Cerebellar cortex (tissue), 1 donor: ENCODE measurements around the gene ZFC3H1.

Experiments used
- DNase-seq: peaks from one replicate; pipeline ENCODE4 v3.0.0-alpha.2; 2015; ENCODE audit warnings: low spot score

ZFC3H1 gene

DNA sequence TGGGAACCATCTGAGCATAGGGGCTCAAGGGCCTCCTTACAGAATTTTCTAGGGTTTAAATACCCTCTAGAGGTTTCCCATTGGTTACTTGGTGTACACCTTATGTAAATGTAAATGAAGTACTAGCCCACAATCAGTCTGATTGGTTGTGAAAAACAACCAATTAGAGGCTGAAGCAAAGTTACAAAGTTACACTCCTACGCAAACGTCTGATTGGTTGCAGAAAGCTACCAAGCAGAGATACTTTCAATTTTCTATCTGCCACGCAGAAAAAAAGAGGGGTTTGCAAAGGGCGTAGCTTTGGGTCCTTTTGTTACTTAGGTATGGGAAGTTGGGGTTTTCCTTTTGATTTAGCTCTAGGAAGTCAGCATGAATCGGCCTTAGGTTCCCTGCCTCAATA lies 20.4 kb upstream of the ZFC3H1 start:
- DNase-seq: no peak

DNA sequence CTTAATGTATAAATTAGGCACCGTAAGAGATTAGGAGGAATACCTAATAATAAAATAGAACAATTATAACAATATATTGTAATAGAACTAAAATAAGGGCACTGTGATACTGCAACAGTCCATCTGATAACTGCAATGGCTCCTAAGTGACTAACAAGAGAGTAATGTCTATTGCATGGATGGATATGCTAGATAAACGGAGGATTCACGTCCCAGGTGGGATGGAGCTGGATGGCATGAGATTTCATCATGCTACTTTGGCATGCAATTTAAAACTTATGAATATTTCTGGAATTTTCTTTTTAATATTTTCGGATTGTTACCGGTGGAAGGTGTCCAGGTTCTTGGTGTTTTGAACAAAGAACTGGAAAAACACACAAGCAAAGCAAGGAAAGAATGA lies 20.0 kb upstream of the ZFC3H1 start:
- DNase-seq: no peak

DNA sequence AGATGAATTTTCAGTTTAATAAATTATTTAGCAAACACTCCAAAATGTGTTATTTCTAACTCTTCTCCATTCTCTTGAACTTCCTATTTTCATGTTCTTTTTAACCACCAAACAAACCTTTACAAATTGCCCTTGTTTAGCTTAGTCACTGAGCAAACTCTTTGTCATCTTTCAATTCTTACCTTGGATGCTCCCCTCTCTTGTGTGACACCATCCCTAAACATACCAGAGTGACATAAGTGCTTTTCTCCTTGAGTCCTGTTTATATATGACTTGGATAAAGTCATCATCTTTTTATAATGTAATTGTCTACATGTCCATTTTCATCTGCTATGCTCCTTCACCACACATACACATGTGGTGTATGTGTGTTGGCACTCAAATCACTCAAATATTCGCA lies 18.8 kb upstream of the ZFC3H1 start:
- DNase-seq: no peak

DNA sequence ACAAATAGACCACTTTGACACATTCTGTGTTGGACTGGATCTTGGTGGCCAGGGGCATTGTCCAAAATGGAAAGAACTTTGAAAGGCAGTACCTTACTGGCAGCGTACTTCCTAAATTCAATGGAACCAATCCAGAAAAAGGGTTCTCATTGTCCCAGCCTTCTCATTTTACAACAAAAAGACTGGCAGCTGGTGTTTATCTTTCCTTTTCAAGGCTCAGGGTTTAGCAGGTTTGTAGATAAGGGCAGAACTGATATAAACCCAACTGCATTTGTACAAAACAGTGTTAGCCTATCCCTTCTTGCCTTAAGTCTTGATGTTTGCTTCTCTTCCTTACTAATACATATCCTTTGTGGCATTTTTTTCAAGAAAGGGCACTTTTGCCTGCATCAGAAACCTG lies 8.2 kb upstream of the ZFC3H1 start:
- DNase-seq: no peak

DNA sequence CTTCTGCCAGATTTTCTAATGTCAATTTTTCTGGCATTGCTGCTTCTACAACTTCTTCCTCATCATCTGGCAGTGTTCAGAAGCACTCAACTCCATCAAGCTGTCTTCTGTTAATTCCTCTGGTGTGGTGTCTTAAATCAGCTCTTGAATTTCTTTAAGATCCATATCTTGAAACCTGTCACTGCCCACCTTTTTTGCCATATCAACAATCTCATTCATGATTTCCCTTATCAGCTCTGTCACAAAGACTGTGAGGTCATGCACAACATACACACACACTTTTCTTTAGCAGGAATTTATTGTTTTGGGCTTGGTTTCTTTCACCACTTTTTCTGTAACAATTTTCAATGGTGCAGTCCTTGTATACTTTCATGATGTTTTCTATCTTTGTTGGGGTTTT lies 7.7 kb upstream of the ZFC3H1 start:
- no peak for DNase-seq

DNA sequence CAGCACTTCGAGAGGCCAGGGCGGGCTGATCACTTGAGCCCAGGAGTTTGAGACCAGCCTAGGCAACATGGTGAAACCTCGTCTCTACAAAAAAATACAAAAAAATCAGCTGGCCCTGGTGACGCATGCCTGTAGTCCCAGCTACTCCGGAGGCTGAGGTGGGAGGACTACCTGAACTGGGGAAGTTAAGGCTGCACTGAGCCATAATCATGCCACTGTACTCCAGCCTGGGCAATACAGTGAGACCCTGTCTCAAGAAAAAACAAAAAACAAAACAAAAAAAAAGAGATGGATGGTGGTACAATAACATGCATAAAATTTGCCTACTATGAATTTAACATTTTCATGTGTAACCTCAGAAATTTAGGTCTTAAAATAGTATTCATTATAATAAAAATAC lies 2.6 kb upstream of the ZFC3H1 start:
- DNase-seq: no peak

DNA sequence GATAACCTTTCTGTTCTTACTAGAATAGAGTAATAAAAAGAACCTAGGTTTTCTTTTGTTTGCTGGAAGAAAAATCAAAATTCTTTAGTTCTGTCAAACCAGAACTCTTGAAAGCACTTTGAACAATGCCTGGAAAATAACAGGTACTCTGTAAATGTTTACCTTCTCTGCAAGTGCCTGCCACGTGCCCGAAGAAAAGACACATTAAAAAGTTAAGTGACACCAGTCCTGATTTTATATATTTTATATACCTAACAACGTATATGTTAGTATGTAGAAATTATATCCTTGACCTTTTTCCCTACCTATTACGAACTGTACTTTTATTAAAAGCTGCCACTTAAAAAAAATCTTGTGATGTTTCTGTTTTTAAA lies 1.4 kb upstream of the ZFC3H1 start:
- no peak for DNase-seq

DNA sequence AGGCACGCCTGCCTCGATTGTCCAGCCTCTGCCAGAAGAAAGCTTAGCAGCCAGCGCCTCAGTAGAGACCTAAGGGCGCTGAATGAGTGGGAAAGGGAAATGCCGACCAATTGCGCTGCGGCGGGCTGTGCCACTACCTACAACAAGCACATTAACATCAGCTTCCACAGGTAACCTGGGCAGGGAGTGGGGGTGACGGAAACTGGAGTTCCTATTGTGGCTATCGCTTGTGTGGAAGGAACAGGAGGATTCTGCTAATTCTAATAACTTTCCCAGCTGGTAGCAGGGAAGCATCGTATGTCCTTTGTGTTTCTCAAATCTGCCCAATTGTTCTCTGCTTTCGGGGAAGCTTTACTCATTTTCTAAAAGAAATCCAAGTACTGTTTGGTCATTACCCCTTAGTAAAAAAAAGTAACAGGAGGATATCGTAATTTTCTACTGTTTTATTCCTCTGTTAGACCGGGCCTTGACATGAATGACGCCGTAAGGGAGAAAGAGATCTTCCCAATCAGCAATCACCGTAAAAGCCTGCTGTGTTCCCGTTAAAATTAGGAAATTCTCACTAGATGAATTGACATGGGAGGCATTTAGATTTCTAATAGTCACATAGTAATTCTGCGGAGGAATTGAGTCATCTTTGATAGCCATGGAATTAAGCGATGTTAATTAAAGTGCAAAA lies 902 bp upstream of the ZFC3H1 start:
- no peak for DNase-seq

DNA sequence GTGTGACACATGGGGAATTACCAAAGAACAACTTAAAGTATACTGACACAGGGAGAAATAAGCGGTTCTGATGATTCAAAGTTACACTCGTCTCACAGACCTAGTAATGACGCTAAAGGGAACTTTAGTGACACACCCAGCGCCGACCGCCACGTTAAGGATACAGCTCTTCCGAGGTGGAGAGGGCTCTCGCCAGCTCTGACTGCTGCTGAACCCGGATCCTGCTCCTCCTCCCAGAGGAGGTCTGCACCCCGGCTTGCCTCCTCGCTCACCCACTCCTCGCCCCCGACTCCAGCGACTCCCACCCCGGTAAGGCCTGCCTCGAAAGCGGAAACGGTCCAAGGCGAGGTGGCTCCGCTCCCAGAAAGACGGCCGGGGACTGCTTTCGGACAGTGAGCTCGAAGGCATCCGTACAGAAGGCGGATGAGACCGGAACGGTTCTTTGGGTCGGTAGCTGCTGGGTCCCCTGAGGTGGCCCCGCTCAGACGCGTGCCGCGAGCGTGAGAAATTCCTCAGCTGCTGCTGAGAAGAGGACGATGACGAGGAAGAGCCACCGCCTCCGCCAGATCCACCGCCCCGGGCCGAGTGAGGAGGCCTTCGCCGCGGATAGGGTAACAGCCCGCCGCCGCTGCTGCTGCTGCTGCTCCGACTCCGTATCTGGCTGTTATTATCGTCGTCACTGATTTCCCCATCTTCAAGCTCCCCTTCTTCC lies 643 bp downstream of the ZFC3H1 start:
- no peak for DNase-seq

DNA sequence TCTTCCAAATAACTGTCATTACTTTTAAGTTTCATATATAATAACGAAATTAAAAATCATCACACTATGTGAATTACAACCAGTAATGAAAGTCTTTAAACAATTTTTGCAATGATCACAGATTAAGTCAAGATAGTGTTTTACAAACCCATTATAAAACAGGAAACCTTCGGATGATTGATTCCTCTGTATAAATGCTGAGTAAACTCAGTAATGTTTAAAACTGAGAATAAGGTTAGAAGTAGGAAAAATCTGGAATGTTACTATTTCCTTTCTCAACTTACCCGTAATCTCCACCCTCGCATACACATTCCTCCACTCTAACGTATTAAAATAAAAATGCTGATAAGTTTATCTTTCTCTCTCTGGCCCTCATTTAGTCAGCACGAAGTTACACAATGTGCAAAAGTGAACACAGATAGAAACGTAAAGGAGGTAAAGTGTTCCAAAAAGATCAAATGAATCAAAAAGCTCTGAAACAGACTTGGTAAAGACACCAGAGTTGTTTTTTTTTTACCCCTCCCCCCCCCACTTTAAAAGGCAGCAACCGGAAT lies 1.6 kb downstream of the ZFC3H1 start:
- DNase-seq: no peak

DNA sequence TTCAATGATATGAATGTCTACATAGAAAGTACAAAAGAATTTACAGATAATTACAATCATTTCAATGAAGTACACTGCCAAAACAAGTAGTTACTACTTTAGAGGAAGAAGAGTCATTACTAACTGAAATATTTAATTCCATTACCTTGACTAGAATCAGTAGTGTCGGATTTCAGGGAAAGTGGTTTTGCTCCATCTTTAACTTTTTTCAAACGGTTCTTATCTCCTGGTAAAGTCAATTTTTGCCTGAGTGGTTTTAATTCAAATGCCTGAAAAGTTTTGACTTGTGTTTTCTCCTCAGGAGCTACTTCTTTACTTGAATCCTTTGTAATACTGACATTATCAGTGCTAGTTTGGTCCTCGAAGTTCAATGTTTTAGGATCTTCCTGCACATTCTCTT lies 6.9 kb downstream of the ZFC3H1 start:
- no peak for DNase-seq

DNA sequence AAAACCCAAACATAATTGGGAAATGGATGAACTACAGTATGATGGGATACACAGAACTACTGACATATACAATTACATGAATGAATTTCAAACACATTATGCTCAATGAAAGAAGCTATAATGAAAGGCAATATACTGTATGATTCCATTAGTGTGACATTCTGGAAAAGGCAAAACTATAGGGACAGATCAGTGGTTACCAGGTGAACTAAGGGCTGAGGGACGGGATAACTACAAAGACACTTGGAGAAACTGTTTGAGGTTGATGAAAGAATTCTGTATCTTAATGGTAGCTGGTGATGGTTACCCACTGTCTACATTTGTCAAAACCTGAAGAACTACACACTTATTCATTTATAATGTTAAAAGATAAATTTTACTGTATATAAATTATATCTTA lies 7.7 kb downstream of the ZFC3H1 start:
- DNase-seq: no peak

DNA sequence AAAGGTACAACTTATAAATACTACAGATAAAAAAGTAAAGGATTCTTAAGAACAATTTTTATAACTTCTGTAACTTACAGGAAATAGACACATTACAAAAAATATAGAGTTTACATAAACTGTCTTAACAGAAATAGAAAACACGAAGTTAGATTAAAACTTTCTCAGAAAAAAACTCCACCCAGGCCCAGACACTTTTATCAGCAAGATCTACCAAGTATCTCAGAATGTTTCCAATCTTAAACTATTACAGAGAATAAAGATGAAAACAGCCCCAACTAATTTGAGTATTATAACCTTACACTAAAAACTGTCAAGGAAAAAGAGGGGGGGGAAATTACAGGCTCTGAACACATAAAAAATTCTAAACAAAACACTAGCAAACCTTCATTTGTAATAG lies 8.2 kb downstream of the ZFC3H1 start:
- no peak for DNase-seq

DNA sequence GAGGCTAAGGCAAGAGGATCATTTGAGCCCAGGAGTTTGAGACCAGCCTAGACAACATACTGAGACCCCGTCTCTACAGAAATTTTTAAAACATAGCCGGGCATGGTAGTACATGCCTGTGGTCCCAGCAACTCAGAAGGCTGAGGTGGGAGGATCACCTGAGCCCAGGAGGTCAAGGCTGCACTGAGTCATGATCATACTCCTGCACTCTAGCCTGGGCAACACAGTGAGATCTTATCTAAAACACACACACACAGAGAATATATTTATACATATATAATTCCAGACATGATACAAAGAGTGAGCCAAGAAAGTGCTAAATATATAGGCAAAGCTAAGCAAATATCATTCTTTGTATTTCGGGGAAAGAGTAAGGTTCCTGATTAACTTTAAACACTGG lies 9.4 kb downstream of the ZFC3H1 start:
- no peak for DNase-seq

DNA sequence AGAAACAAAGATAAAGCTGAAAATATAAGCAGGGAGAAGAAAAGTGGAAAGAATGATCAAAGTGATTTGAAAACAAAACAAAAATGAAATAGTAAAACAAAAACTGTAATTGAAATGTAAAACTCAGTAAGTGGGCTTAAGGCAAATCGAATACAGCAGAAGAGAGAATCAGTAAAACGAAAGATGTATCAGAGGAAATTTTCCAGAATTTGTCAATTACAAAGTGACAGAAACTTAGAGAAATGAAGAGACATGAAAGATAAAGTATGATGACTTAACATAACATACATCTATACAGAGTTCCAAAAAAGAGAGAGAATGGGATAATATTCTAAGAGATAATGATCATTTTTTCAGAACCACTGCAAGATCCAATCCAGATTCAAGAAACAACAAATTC lies 10.5 kb downstream of the ZFC3H1 start:
- no peak for DNase-seq

DNA sequence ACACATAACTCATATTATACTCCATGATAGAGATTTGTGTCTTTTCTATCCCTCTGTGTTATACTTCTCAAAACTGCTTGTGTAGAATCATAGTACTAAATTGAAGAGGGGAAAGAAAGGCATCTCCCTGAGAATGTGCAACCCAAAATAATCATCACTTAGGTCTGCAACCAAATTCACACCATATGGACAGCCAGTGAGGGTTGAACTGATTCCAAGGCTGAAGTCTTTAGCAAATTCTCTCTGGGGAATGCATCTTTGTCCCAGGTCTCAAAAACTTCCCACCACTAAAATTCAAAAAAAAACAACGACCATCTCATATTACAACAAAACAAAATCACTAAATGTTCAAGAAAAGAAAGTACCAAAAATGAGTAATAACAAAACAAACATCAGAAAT lies 11.0 kb downstream of the ZFC3H1 start:
- peak; percentile 46 for DNase-seq

DNA sequence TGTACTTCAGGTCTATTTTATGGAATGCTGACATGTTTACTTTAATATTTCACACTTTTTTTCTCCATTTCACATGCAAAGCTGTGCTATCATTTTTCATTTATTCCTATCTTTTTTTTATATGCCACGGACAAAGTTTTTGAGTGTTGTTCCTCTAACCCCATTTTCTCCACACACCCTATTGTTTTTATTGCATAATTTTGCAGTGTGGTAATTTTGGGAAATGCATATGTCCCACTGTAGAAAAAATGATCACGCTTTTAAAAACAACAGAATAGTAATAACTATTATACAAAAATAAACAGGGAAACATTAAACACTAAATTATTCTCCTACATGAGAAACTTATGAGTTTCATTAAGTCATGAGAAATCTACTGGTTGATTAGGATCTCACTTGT lies 14.2 kb downstream of the ZFC3H1 start:
- no peak for DNase-seq

DNA sequence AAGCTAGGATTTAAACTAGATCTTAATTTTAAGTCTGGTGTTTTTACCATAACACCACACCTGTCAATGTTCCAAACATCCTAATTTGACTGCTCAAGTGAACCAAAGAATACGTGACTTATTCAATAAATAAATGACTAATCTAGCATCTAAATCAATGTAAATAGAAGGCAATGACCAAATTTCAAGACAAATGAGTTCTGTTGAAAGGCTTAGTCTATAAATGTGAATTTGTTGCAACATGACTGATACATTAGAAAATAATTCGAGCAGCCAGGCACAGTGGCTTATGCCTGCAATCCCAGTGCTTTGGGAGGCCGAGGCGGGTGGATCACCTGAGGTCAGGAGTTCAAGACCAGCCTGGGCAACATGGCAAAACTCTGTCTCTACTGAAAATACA lies 15.1 kb downstream of the ZFC3H1 start:
- no peak for DNase-seq

DNA sequence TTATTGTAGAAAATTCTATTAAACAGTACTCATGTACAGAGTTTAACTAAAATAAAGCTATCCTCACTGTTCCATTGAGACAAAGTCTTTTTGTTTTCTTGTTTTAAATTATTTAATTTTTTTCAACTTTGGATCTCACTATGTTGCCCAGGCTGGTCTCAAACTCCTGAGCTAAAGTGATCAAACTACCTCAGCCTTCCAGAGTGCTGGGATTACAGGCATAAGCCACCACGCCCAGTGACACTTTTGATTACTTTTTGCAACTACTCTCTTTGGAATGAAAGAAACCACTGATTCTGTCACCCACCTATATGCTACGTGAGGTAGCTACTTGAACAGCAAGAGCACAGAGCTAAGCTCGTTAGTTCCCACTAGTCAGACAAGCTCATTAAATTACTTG lies 17.1 kb downstream of the ZFC3H1 start:
- no peak for DNase-seq

DNA sequence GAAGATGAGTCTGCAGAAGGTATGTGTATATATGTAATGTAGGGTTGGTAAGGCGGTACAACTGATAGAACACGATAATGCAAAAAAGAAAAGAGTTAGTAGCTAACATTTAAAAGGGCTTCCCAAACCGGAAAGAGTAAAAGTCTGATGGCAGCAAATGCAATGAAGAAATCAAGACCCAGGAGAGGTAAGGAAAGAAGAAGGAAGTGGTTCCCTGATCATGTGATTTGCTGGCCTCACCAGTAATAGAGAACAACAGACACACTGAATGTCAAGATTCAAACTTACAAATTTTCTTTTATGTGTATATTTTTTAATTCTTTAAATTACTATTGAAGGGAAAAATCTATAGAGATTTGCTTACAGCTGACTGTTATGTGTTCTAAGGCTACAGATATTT lies 18.4 kb downstream of the ZFC3H1 start:
- no peak for DNase-seq

DNA sequence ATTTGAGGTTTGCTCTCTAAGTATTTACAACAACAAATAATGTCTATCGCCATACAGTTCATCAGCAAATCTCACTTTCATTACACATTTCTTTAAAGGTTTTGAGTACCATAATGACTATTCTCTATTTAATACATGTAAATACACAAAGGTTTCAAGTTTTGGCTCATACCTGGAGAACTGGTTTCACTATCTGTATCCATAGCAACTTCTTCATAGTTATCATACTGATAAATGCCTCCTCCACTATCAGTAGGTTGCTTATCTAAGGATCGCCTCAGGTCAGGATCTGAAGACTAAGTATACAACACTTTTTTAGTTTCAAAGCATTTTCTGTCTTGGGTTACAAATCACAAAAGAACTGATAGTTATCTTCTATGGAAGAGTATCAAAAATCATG lies 21.4 kb downstream of the ZFC3H1 start:
- no peak for DNase-seq

DNA sequence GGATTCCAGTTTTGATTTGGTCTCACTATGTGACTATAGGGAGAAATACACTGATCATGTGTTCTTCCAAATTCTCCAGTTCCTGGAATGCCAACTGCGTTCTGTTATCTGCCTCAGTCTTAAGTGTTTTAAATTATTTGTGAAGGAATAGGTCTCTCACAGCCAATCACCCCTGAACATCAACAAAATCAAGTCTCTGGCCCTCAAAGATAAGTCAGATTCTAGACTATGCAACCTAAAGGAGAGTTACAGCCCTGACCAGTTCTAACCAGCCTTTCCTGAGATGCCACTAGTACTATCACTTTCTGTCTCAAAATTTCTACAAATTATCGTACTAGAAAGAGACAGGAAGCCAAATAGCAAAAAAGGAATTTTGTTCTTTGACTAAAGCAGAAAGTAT lies 22.3 kb downstream of the ZFC3H1 start:
- no peak for DNase-seq

DNA sequence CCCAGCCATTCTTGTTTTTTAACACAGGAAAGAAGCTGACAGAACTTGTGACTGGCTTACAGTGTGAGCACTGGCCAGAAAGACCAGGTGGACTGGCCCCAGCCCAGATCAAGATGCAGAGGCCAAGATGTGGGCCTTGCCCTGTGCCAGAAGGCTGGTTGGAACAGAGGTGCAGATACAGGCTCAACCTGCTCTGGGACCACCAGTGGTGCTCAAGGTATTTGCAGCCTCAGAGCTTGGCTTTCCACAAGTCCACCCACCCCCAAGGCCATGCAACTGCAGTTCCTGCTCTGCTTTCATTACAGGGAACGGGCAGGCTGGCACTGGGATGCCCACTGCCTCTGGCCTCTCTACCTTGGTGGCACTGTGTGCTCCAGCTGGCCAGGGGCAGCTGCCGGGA lies 23.3 kb downstream of the ZFC3H1 start:
- peak; percentile 6 for DNase-seq

DNA sequence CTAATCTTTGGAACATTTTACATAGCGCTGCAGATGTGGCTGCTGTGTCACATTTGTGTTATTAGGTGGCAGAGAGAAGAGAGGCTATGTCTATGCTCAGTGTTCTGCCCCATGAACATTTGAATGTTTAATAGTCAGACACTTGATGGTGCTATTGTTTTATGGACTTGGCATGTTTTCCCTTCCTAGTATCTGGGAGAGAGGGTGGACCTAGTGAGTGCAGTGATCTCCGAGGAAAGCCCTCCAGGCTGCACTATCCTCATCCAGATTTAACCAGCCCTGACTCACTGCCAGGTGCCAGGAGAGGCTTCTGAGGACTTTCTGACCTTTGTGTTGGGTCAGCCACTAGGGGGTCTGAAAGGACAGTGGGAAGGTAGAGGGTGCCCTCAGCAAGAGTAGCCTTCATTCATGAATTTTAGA lies 24.3 kb downstream of the ZFC3H1 start:
- no peak for DNase-seq
